ENCODE measurements around the gene RCOR3.
"Not testable (repeated sequence)": the region's sequence is repeated elsewhere in the genome, so short reads cannot be mapped to it uniquely, and the experiment has no call there.

The RCOR3 gene

DNA sequence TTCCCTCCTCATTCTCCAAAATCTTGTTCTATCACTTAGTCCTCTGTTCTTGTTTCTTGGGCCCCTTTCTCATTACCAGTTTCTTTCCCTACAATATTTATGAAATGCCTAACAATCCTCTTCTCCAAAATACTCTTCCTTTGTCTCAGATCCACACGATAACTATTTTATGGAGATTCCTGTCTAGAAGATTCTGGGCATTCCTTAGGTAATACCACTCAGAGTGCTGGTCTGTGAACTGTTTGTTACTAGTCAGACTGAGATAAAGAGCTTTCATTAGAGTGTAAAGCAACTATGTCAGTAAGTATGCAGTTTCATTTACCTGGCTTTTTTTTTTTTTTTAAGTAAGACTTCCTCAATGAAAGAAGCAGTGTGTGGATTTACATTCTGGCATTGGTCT lies 18.1 kb upstream of the RCOR3 start:
- H3K79me2 ChIP-seq (ENCODE audit: low read length): no peaks in the 10 kb centered on the region
- TF ChIP-seq EZH2phosphoT487 (IDR thresholded peaks at IDR 0.05; ENCODE audit: low read depth): no peak
- TF ChIP-seq, protein P1, sequence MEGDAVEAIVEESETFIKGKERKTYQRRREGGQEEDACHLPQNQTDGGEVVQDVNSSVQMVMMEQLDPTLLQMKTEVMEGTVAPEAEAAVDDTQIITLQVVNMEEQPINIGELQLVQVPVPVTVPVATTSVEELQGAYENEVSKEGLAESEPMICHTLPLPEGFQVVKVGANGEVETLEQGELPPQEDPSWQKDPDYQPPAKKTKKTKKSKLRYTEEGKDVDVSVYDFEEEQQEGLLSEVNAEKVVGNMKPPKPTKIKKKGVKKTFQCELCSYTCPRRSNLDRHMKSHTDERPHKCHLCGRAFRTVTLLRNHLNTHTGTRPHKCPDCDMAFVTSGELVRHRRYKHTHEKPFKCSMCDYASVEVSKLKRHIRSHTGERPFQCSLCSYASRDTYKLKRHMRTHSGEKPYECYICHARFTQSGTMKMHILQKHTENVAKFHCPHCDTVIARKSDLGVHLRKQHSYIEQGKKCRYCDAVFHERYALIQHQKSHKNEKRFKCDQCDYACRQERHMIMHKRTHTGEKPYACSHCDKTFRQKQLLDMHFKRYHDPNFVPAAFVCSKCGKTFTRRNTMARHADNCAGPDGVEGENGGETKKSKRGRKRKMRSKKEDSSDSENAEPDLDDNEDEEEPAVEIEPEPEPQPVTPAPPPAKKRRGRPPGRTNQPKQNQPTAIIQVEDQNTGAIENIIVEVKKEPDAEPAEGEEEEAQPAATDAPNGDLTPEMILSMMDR (IDR thresholded peaks at IDR 0.05; ENCODE audit: low read depth, low read length): no peak
- no peak overlapping the region for H3K4me3 ChIP-seq (ENCODE audit: low read length)
- H2AFZ ChIP-seq (ENCODE audit: low read depth, low read length): no peak overlapping the region
- H4K20me1 ChIP-seq (ENCODE audit: insufficient read depth, low read length): no peaks in the 10 kb centered on the region
- H3K4me1 ChIP-seq (ENCODE audit: low read length): no peaks in the 10 kb centered on the region
- H3K9ac ChIP-seq (ENCODE audit: low read length): no peak overlapping the region
- no peaks in the 10 kb centered on the region for H3K36me3 ChIP-seq (replicated peaks; ENCODE audit: low read depth, low read length)
- H3K9me3 ChIP-seq (ENCODE audit: insufficient read depth, low read length): no peaks in the 10 kb centered on the region
- peaks cover 7% of the 10 kb centered on the region; the same call in 1 of the 2 replicates for H3K27me3 ChIP-seq (ENCODE audit: low read depth, low read length)
- H3K4me2 ChIP-seq (ENCODE audit: low read length): no peak overlapping the region
- H3K27ac ChIP-seq (ENCODE audit: low read length): no peak overlapping the region

DNA sequence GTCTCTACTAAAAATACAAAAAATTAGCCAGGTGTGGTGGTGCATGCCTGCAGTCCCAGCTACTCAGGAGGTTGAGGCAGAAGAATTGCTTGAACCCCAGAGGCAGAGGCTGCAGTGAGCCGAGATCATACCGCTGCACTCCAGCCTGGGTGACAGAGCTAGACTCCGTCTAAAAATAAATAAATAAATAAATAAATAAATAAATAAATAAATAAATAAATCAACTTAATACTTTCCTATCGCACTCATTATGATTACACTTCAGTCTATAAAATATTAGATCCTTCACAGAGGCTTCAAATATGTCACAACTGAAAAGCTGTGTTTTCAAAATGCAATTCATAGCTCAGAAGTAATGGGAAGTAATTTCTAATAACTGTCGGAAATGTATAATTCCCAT lies 15.5 kb upstream of the RCOR3 start:
- not testable (repeated sequence) for H3K9me3 ChIP-seq (ENCODE audit: insufficient read depth, low read length); H3K36me3 ChIP-seq (replicated peaks; ENCODE audit: low read depth, low read length); H3K79me2 ChIP-seq (ENCODE audit: low read length); H3K27me3 ChIP-seq (ENCODE audit: low read depth, low read length); H3K4me1 ChIP-seq (ENCODE audit: low read length); H3K4me3 ChIP-seq (ENCODE audit: low read length); H4K20me1 ChIP-seq (ENCODE audit: insufficient read depth, low read length); H3K4me2 ChIP-seq (ENCODE audit: low read length); H3K9ac ChIP-seq (ENCODE audit: low read length); H2AFZ ChIP-seq (ENCODE audit: low read depth, low read length); H3K27ac ChIP-seq (ENCODE audit: low read length)

- H2AFZ ChIP-seq (ENCODE audit: low read depth, low read length); H3K4me1 ChIP-seq (ENCODE audit: low read length); H3K9ac ChIP-seq (ENCODE audit: low read length); H3K79me2 ChIP-seq (ENCODE audit: low read length); H3K9me3 ChIP-seq (ENCODE audit: insufficient read depth, low read length); H3K4me3 ChIP-seq (ENCODE audit: low read length); H3K27me3 ChIP-seq (ENCODE audit: low read depth, low read length); H3K27ac ChIP-seq (ENCODE audit: low read length); H4K20me1 ChIP-seq (ENCODE audit: insufficient read depth, low read length); H3K36me3 ChIP-seq (replicated peaks; ENCODE audit: low read depth, low read length); H3K4me2 ChIP-seq (ENCODE audit: low read length): not testable (repeated sequence)
These were observed 12.6 kb upstream of the RCOR3 start for GRCh38 chr1:211246583-211246982.

- no peaks in the 10 kb centered on the region for H3K36me3 ChIP-seq (replicated peaks; ENCODE audit: low read depth, low read length)
- H3K27ac ChIP-seq (ENCODE audit: low read length): no peak overlapping the region
- no peaks in the 10 kb centered on the region for H4K20me1 ChIP-seq (ENCODE audit: insufficient read depth, low read length)
- H3K9ac ChIP-seq (ENCODE audit: low read length): no peak overlapping the region
- no peak for TF ChIP-seq EZH2phosphoT487 (IDR thresholded peaks at IDR 0.05; ENCODE audit: low read depth)
- TF ChIP-seq, protein P1 (IDR thresholded peaks at IDR 0.05; ENCODE audit: low read depth, low read length): no peak
- H2AFZ ChIP-seq (ENCODE audit: low read depth, low read length): no peak overlapping the region
- no peak overlapping the region for H3K4me3 ChIP-seq (ENCODE audit: low read length)
- no peaks in the 10 kb centered on the region for H3K4me1 ChIP-seq (ENCODE audit: low read length)
- no peak overlapping the region for H3K4me2 ChIP-seq (ENCODE audit: low read length)
- H3K27me3 ChIP-seq (ENCODE audit: low read depth, low read length): 0 out of 2 replicates have a peak, but pooled peaks cover 4% of the 10 kb centered on the region
- H3K9me3 ChIP-seq (ENCODE audit: insufficient read depth, low read length): no peaks in the 10 kb centered on the region
- no peaks in the 10 kb centered on the region for H3K79me2 ChIP-seq (ENCODE audit: low read length)
These were observed 11.2 kb upstream of the RCOR3 start for GRCh38 chr1:211247921-211248320.

GRCh38 chr1:211249611-211250010 lies 9.6 kb upstream of the RCOR3 start:
- H3K4me1 ChIP-seq (ENCODE audit: low read length); H4K20me1 ChIP-seq (ENCODE audit: insufficient read depth, low read length); H3K27me3 ChIP-seq (ENCODE audit: low read depth, low read length); H2AFZ ChIP-seq (ENCODE audit: low read depth, low read length); H3K27ac ChIP-seq (ENCODE audit: low read length); H3K9ac ChIP-seq (ENCODE audit: low read length); H3K4me2 ChIP-seq (ENCODE audit: low read length); H3K9me3 ChIP-seq (ENCODE audit: insufficient read depth, low read length); H3K4me3 ChIP-seq (ENCODE audit: low read length); H3K79me2 ChIP-seq (ENCODE audit: low read length); H3K36me3 ChIP-seq (replicated peaks; ENCODE audit: low read depth, low read length): not testable (repeated sequence)

Measured in OCI-LY3 (cell line).